ENCODE measurements around the gene NTF4.

GRCh38 chr19:49086296-49086695 lies 21.7 kb upstream of the NTF4 start:
- TF ChIP-seq EZH2 (IDR thresholded peaks at IDR 0.05; ENCODE audit: borderline replicate concordance, insufficient read depth, low read depth, low read length, poor library complexity, severe bottlenecking) = no peak
- TF ChIP-seq CTCF (IDR thresholded peaks at IDR 0.05) = no peak

Data from B cell (primary cell).